Erythroblast (primary cell): ENCODE data around the gene CENPX.

Experiments
- GATA1 ChIP-seq: IDR thresholded peaks from 2 replicates; pipeline ENCODE4 v1.6.1; 2011; ENCODE audit warnings: low read depth, mild to moderate bottlenecking, control low read depth, low read length, moderate library complexity
- POLR2A ChIP-seq: IDR thresholded peaks from 2 replicates; pipeline ENCODE4 v1.6.1; 2011; ENCODE audit warnings: mild to moderate bottlenecking, low read length

DNA sequence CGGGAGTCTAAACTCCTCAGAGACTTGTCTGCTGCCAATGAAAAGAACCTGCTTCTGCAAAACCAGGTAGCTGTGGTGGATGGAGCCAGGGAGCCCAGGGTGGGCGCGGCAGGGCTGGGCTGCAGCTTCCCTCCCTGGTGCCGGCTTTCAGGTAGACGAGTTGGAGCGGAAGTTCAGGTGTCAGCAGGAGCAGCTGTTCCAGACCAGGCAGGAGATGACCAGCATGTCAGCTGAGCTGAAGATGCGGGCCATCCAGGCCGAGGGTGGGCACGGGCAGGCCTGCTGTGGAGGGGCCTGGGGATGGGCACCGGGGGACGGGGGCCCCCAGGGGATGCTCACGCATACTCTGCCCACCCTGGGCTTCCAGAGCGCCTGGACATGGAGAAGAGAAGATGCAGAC, 5.6 kb upstream of the CENPX start:
- TF ChIP-seq POLR2A: no peak
- TF ChIP-seq GATA1: no peak
